ENCODE measurements around the gene KRT25.
A peak's percentile ranks its signal among the peaks of the same experiment; 100 is the strongest.

Gene KRT25, protein sequence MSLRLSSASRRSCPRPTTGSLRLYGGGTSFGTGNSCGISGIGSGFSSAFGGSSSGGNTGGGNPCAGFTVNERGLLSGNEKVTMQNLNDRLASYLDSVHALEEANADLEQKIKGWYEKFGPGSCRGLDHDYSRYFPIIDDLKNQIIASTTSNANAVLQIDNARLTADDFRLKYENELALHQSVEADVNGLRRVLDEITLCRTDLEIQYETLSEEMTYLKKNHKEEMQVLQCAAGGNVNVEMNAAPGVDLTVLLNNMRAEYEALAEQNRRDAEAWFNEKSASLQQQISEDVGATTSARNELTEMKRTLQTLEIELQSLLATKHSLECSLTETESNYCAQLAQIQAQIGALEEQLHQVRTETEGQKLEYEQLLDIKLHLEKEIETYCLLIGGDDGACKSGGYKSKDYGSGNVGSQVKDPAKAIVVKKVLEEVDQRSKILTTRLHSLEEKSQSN

DNA sequence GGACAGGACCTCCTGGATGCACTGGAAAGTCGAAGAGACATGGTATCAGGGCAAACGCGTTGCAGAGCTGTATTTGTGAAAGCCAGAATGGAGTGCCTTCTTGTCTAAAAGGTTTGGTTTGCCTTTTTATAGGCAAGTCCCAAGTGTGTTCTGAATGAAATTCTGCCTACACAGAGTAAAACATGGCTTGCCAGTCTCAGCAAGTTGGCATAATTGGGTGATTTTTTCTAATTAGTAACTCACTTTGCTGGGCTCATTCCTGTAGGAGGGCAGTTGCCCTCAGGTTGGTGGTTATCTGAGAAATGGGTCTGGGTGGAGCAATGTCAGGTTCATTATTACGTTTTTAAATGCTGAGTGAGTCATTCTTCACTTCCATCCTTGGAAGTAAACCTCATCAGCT is at the start of gene KRT25:
KRT25 (minus strand) TSS at position 101 of the 400 bp plus-strand sequence; CDS start at position 41, 60 bp downstream.
- FAIRE-seq = no peak

DNA sequence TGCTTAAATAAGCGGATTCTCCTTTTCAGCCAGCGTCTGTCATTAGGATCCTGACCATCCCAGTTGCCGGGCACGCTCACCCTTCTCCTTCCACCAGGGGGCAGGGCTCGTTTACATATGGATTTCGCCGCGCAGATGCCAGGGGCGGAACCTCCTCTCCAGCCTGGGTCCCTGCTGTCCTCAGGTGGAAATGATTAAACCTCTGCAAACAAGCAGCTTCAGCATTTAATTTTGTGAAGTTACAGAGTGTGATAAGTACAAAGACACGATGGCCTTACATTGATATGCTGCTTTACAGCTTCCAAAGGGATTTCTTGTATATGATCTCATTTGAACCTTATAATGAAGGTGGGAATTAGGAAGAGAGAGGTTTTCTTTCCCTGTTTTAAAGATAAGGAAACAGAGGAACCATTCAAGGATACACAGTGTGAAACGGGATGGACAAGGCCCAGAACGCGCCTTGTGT is 48.5 kb upstream of the KRT25 start:
- FAIRE-seq (peak; percentile 80), DNase-seq (ENCODE audit: extremely low spot score, insufficient read length, low read depth) (peak; percentile 38)

More for the DNA sequence above, at the start of gene KRT25:
- DNase-seq (ENCODE audit: extremely low spot score, insufficient read length, low read depth) = no peak

DNA sequence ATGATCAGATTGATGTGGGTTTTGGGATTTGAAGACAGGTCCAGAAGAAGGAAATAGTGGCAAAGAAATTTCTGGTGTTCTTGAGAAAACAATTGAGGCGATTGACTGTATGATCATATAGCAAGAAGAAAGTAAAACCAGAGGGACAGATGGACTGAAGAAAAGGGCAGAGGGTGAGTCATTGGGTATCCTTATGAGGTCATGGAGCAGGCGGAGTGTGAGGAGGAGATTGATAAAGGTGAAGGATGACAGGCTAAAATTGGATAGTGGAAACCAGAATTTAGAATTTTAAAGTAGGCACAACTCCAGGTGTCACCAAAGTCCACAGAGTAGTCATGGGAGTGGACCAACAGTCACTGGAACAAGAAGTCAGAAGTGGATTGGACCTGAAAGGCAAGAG is 46.0 kb upstream of the KRT25 start:
- FAIRE-seq = no peak
- no peak for DNase-seq (ENCODE audit: extremely low spot score, insufficient read length, low read depth)

DNA sequence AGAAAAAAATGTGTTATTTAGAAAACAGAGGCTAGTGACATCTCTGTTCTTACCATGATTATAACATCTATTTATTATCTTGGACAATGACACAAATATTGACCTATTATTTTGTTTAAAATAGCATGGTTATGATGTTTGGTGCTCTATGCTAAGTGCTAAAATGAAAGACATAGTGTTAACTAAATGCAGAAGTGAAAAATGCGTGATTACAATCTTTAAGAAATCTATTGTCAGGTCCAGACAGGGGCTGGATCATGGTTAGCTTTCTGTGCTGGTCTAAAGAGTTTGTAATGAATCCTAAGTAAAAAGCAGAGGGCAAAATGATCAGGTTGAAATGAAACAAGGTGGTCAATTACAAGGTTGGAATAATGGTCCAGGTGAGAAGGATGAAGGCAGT is 45.2 kb upstream of the KRT25 start:
- DNase-seq (ENCODE audit: extremely low spot score, insufficient read length, low read depth) (no peak), FAIRE-seq (no peak)

DNA sequence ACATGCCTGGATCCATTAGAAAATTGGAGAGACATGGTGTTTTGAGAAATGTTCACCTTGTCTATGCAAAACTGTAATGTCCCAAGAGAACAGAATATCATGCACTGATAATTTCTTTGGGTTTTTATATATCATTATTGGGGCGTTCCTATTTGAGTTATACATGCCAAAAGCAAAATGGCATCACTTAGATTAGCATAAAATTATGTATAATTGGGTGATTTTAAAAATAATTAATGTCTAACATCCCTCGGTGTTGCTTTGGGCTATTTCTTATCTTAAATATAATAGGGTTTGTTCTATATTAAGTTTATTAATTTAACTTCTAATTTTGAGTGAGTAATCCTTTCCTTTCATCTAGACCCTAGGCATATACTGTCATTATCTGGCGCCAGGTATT is 44.7 kb upstream of the KRT25 start, which contains the start of gene KRT28:
KRT28 (minus strand) TSS at position 101 of the 400 bp plus-strand sequence; CDS start at position 35, 66 bp downstream.
- DNase-seq (ENCODE audit: extremely low spot score, insufficient read length, low read depth) = no peak
- FAIRE-seq = no peak

DNA sequence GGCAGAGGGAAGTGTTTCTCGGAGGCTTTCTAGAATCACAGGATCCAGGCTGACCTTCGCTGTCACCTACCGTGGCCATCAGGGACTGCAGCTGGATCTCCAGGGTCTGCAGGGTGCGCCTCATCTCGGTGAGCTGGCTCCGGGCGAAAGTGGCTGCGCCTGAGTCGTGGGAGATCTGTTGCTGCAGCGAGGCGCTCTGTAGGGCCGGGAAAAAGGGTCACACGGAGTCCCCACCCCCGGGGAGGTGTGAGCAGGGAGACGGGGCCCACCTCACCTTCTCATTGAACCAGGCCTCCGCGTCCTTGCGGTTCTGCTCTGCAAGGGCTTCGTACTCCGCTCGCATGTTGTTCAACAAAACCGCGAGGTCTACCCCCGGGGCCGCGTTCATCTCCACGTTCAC is 41.7 kb upstream of the KRT25 start:
- DNase-seq (ENCODE audit: extremely low spot score, insufficient read length, low read depth) (no peak), FAIRE-seq (no peak)

DNA sequence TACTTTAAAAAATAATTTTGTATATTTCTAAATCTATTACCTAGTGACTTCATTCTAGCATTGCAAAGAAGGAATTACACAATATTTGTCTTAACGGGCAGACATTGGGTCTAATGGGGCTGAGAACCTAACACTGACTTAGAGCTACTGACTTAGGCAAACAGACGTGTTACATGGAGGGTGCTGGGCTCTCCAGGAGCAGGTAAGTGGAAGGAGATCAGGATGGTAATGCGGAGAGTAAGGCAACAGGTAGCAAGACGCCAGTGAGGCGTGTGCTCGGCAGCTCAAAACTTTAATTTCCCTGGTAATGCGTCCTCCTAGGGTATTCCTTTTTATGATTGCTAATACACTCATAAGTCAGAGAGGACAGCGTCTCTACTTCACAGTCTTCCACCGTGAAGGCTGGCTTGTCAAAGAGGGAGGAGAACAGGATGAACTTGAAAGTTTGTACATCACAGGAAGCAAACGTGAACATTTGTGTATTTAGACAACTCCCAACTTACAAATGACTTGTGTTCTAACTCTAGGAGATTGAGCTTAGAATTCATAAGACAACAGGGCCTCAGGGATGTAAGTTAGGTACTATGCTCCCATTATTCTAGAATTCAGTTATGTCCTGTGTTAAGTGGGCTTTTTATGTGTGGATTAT is 40.0 kb upstream of the KRT25 start:
- FAIRE-seq (no peak), DNase-seq (ENCODE audit: extremely low spot score, insufficient read length, low read depth) (no peak)

DNA sequence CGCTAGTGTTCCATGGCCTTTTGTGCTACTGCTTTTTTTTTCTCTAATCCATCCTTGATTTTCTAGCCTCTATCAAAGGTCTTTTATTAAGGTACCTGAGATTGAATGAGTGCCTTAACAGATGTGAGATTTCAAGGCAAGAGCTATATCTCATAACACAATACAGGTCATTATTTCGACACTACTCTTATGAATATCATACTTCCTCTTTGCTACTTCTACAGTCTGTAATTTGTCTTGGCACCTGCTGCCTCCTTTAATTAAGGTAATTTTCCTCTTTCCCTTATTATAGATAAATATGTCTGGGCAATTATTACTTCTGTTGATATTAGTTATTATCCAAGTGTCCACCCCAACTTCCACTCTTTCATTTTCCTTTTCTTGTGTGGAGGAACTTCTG is 39.3 kb upstream of the KRT25 start:
- DNase-seq (ENCODE audit: extremely low spot score, insufficient read length, low read depth) (no peak), FAIRE-seq (no peak)

DNA sequence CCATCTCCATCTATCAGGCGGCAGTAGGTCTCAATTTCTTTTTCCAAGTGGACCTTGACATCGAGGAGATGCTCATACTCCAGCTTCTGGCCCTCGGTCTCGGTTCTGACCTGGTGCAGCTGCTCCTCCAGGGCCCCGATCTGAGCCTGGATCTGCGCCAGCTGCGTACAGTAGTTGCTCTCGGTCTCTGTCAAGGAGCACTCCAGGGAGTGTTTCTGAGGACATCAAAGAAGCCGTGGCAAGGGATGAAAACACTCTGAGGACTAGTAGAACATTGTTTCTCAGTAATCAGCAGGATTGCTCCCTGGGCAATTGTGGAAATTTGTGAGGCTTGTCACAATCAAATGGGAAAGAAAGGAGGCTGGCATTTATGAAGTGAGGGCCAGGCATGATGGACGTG is 38.7 kb upstream of the KRT25 start:
- FAIRE-seq (no peak), DNase-seq (ENCODE audit: extremely low spot score, insufficient read length, low read depth) (no peak)

DNA sequence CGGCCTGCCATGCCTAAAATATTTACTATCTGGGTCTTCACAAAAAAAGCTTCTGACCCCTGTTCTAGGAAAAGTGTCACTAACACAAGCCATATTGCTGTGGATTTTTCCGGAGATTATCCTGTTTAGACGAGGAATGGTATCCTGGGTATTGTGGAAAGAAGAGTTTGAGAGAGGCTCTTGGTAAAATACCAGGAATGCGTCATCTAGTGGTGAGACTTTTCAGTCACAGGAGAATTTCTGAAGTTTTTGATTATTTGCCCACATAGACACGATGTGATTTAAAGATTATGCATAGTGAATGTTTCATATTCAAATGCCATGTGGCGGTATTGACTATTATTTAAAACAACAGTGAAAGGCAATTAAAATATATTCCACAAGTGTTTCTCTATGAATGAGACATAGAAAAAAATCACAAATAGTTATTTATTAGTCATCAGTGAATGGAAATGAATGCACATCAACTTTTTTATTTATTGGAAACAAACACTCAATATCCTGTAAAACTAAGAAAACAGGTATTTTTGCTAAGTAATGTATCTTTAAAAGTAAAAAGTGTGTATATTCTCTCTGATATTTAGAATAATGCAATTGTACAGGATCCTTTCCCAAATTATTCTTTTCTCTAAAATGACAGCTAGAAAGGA is 36.8 kb upstream of the KRT25 start:
- DNase-seq (ENCODE audit: extremely low spot score, insufficient read length, low read depth) = no peak
- no peak for FAIRE-seq

DNA sequence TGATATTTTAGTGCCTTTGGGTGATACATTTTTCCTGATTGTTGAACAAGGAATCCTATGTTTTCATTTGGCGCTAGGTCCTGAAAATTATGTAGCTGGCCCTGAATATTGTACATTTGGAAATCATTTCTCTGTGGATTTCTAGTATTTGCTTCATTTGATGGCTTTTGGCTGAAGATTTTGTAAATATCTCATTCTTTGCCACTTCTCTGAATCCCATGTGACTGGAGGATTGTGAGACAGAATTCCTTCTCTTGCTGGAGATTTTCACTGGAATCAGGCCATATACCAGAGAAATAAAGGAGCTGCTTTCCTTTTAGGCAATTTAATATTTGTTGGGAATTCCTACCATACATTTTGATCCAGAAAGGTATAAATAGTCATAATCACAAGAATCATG is 36.0 kb upstream of the KRT25 start:
- no peak for FAIRE-seq
- DNase-seq (ENCODE audit: extremely low spot score, insufficient read length, low read depth) = no peak

DNA sequence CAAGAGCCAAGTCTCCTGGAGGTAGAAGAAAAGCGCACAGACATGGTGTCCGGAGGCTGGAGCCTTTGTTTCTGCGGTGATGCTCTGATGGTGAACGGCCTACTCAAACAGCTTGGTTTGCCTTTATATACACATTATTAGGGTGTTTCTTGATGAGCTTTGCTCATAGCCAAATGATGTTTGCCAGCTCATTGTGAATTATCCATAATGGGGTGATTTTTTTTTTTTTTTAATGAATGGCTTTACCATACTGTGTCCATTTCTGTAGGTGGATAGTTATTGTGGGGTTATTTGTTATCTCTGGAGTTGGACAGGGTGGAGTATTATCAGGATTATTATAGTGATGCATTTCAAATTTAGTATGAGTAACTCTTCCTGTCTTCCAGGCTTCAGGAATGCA is 27.3 kb upstream of the KRT25 start, which contains the start of gene KRT27:
KRT27 (minus strand) TSS at position 101 of the 400 bp plus-strand sequence; CDS start at position 44, 57 bp downstream.
- no peak for DNase-seq (ENCODE audit: extremely low spot score, insufficient read length, low read depth)
- FAIRE-seq = no peak

DNA sequence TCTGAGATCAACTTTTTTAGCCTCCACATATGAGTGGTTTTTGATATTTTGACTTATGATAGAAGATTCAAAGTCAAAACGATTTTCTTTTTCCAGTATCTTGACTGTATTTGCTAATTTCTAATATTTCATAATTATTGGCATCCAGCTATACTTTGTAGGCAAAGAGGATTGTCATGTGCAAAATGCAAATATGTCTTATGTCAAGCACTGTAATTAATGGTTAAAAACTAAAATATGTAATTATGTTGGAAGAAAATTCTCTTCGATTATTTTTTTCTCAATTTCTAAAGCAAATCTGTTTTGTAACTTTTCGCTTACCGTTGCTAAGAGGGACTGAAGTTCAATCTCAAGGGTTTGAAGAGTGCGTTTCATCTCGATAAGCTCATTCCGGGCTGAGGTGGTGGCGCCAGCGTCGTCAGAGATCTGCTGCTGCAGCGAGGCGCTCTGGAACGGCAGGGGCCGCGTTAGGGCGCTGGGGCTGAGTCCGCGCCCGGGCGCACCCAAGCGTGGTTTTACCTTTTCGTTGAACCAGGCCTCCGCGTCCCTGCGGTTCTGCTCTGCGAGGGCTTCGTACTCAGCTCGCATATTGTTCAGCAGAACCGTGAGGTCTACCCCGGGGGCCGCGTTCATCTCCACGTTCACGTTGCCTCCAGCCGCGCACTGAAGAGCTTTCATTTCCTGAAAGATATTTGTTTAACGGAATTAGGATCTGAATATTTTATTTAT is 24.2 kb upstream of the KRT25 start:
- DNase-seq (ENCODE audit: extremely low spot score, insufficient read length, low read depth) (no peak), FAIRE-seq (no peak)

DNA sequence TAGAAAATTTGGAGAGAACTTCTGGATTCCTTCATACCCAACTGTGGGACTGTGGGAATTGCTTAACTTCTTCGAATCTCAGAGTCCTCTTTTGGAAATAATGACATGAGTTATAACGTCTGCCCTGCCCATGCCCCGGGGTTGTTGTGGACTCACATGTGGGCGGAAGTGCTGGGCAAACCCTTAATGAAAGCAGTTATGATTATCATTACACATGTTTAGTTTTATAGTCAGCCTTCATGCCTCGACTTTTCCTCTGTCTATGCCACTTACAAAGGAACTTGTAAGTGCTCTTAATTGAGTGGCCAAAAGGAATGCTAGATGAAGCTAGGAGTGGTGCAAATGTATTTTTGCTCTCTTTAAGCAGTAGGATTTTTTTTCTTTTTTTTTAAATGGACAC is 23.3 kb upstream of the KRT25 start:
- DNase-seq (ENCODE audit: extremely low spot score, insufficient read length, low read depth) (no peak), FAIRE-seq (no peak)

DNA sequence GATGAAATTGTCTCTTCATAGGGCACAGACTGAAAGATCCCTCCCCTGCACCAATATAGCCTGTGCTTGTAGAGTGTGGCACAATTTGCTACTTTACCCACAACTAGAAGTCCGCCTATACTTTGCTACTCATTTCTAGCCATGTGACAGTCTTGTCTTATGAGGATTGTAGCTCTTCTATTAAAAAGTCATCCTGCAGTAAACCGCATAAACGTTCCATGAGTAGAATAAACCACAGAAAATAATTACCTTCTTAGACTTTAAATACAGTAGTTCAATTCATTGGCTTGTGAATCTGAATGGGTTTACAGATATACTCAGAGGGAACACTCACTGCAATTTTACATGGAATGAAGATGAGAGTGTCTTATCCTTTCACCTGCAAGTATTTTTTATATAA is 22.8 kb upstream of the KRT25 start:
- DNase-seq (ENCODE audit: extremely low spot score, insufficient read length, low read depth) = no peak
- FAIRE-seq = no peak

DNA sequence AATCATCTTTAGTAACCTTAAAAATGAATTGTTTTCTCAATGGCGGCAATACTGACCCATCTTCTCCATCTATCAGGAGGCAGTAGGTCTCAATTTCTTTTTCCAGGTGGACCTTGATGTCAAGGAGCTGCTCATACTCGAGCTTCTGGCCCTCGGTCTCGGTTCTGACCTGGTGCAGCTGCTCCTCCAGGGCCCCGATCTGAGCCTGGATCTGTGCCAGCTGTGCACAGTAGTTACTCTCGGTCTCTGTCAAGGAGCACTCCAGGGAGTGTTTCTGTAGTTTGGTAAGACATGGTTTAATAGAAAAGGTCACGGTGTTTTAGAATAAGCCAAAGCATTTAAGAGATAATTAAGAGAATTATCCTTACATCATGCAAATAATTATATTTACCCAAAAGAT is 22.3 kb upstream of the KRT25 start:
- DNase-seq (ENCODE audit: extremely low spot score, insufficient read length, low read depth) = no peak
- FAIRE-seq = no peak

DNA sequence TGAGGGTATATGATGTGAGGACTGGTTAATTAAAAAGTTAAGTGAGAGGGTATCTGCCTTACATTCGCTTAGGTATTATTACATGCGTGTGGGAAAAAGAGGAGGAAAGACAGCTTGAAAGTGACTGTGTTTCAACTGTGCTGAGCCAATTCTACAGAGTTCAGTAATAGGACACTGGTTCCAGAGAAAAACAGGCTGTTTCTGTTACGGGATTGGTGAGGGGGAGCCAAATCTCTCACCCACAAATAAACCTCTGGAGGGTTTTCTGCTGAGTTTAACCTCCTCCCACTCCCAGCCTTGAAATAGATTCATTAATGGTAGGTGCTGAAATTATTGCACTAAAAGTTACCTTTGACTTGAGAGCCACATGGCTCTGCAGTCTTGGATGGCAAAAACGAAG is 20.8 kb upstream of the KRT25 start:
- DNase-seq (ENCODE audit: extremely low spot score, insufficient read length, low read depth) = no peak
- FAIRE-seq = no peak

DNA sequence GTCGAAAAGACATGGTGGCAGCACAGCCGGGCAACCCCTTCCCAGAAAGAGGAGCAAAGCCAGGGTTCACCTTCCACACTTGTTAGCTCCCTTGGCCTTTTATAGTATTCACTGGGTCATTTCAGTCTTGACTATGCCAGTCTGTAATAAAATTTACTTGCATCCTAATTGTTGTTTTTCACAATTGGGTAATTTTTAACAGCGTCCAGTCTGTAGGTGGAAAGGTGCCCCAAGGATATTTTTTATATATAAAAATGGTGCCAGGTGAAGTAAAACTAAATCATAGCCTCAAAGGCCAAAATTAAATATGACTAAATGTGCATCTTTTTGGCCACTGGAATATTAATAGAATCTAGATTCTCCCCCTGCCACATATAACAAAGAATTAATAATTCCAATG is 17.0 kb upstream of the KRT25 start, which contains the start of gene KRT26:
KRT26 (minus strand) TSS at position 101 of the 400 bp plus-strand sequence; CDS start at position 13, 88 bp downstream.
- no peak for FAIRE-seq
- DNase-seq (ENCODE audit: extremely low spot score, insufficient read length, low read depth) = no peak

DNA sequence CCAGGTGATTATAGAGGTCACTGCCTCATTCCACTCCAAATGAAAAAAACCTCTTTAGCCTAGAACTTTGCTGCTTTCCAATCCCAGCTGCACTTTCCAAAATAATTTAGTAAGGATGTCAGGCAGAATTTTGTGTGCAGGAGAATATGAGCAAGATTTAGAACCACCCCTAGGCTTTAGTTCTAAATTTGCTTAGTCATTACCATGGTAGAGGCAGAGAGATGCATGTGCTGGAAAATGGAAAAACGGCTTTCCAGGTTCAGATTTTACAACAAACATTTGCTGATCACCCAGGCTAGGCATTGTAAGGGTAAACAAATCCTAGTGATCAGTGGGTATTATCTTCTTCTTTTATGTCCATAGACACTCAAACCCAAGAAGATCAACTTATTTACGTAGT is 10.5 kb upstream of the KRT25 start:
- DNase-seq (ENCODE audit: extremely low spot score, insufficient read length, low read depth) (no peak), FAIRE-seq (no peak)

DNA sequence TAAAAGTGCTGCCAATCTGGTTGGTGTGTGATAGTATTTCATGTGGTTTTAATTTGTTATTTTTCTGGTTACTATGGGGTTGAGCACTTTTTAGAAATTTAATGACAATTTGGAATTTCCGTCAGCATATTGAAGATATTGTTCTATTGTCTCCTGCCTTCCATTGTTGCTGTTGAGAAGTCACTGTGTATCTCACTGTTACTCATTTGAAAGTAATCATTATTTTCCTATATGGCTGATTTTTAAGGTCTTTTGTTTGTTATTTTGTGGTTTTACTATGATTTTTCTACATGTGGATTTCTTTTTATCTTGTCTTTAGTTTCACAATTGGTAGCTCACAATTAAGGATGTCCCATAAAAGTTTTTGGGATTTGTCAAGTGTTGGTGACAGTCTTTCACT is 8.6 kb upstream of the KRT25 start:
- FAIRE-seq = no peak
- DNase-seq (ENCODE audit: extremely low spot score, insufficient read length, low read depth) = no peak
